GM20000 (cell line): ENCODE results near the gene CASQ1.

ENCODE experiments used
- DNase-seq: peaks from one replicate; pipeline ENCODE4 v3.0.0; 2012; ENCODE audit warnings: low spot score
- TF ChIP-seq, protein P1 (sequence below): IDR thresholded peaks from 2 replicates; pipeline ENCODE4 v1.5.1; 2012; ENCODE audit warnings: mild to moderate bottlenecking, control low read depth; ENCODE audit errors: extremely low read depth, missing control alignments

CASQ1 gene

DNA sequence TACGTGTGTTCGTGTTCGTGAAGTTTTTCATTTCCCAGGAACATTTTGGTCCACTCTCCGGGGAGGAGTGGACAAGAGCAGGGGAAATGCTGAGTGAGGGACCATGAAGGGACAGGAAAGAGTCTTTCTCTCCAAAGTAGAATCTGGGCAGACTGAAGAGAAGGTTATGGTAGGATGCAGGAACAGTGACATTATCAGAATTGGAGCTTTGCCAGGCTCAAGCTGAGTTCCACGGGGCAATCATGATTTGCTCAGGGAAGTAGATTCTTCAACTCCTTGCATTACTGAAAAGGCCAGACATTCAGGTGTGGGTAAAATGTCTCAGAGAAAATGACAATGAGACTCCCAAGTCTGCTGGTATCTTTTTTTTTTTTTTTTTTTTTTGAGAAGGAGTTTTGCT lies 22.4 kb upstream of the CASQ1 start:
- no peak for DNase-seq
- TF ChIP-seq, protein P1, sequence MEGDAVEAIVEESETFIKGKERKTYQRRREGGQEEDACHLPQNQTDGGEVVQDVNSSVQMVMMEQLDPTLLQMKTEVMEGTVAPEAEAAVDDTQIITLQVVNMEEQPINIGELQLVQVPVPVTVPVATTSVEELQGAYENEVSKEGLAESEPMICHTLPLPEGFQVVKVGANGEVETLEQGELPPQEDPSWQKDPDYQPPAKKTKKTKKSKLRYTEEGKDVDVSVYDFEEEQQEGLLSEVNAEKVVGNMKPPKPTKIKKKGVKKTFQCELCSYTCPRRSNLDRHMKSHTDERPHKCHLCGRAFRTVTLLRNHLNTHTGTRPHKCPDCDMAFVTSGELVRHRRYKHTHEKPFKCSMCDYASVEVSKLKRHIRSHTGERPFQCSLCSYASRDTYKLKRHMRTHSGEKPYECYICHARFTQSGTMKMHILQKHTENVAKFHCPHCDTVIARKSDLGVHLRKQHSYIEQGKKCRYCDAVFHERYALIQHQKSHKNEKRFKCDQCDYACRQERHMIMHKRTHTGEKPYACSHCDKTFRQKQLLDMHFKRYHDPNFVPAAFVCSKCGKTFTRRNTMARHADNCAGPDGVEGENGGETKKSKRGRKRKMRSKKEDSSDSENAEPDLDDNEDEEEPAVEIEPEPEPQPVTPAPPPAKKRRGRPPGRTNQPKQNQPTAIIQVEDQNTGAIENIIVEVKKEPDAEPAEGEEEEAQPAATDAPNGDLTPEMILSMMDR: no peak

DNA sequence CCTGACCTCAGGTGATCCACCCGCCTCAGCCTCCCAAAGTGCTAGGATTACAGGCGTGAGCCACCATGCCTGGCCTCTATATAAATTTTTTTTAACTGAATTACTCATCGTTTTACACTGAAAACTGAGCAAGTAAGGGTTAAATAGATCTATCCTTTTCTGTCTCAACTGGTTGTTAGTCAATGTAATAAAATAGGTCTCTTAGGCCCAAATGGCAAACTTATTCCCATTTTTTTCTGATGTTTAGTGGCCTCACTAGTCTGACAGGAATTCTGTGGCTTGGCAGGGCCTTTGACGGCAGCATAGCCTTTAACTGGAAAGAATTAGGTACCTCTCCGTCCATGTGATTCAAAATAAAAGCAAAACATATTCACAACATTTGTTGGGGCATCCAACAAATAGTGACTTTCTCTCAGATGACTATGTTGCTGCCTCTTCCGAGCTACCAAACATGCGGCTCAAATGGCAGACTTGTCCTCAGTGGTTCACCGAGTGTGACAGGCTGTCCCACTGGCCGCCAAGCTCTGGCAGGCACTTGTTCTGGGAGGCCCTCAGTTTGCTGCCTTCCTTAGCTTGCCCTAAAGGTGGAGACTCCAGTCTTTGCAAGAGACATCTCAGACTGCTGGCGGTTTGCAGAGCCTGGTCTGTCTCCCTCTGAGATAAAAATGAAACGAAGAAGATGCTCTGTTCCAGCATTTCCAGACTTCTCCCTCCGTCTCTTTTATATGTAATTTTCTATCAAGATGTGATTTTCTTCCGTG lies 21.6 kb upstream of the CASQ1 start:
- no peak for DNase-seq
- TF ChIP-seq, protein P1: no peak

DNA sequence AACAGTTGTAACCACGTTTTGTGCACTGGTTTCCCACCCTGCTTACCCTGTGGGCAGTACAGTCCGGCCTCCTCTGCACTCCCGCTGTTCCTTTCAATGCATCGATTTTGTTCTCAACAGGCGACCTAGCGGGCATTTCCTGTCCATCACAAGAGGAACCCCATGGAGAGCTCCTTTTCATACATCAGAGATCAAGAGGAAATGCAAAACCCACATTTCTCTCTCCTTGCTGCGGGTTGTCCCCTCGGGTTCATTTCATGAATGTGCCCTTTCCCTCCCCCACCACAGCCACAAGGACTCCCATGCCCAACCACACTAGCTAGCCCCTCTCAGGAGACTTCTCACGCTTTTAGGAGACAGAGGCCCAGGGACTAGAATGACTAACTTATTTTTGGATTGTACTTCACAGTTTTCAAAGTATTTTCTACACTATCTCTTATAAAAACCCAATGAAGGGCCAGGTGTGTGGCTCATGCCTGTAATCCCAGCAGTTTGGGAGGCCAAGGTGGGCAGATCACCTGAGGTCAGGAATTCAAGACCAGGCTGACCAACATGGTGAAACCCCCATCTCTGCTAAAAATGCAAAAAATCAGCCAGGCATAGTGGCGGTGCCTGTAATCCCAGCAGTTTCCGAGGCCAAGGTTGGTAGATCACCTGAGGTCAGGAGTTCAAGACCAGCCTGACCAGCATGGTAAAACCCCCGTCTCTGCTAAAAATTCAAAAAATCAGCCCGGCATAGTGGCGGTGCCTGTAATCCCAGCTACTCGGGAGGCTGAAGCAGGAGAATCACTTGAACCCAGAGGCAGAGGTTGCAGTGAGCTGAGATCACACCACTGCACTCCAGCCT lies 20.6 kb upstream of the CASQ1 start:
- peak; percentile 38 for DNase-seq
- TF ChIP-seq, protein P1: no peak

DNA sequence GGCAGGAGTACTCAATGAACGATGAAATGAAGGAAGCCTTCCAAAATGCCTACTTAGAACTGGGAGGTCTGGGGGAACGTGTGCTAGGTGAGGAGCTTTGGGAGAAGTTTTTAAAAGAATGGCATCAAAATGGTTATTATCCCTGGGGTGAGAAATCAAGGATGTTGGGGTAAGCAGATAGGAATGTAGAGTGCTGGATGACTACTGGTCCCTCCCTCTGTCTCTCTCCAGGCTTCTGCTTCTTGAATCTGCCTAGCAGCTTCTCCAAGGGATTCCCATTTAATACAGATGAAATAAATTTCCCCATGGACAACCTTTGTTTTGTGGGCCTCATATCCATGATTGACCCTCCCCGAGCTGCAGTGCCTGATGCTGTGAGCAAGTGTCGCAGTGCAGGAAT lies 19.0 kb upstream of the CASQ1 start:
- TF ChIP-seq, protein P1: no peak
- no peak for DNase-seq

DNA sequence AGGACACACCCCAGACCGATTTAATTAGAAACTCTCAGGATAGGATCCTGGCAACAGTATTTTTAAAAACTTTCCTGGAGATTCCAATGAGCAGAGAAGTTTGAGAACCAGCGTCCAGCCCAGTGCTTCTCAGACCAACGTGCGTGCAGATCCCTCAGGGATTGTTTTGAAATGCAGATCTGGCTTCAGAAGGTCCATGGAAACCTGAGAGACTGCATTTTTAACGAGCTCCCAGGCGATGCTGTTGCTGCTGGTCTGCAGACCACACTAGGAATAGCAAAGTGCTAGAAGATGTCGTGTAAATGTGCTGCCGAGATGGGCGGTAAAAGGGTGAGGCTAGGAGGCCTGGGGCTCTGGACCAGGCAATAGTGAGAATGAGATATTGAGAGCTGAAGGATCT lies 18.4 kb upstream of the CASQ1 start:
- TF ChIP-seq, protein P1: no peak
- no peak for DNase-seq

DNA sequence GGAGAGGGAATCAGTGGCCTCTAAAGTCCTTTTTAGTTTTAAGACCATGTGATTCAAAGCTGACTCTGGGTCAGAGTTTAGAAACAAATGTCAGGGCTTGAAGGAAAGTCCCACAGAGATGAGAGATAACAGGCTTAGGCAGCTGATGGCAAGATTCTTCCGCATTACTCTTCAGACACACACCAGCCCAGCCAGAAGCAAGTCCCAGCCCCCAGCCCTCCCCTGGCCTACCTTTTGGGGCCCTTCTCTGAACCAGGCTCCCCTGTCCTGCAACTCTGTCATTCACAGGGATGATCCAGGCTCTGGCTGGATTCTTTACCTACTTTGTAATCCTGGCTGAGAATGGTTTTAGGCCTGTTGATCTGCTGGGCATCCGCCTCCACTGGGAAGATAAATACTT lies 13.1 kb upstream of the CASQ1 start:
- TF ChIP-seq, protein P1: no peak
- no peak for DNase-seq

DNA sequence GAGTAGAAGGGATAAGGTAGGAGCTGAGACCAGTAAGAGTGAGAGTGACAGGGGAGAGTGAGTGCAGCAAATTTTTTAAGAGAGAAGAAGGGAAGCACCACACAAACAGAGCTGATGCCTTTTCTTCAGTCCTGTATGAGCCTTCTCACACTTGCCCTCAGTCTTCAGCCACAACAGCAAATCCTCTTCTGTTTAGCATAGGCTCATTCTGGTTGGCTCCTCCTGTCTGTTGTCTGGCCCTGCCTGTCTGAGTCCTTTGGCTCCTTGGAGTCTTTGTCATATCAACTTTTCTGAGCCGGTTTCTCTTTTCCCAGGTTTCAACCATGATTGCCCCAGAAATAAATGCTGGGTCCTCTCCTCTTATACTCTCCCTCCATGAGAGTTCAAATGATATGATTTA lies 12.7 kb upstream of the CASQ1 start:
- no peak for DNase-seq
- TF ChIP-seq, protein P1: no peak
